ENCODE data around the gene DENND11. TPM values are rescaled to one million over a fixed set of nuclear protein-coding genes. Genes with fewer than 3 reads are reported as not detected.

DENND11 gene
- total and polyA plus RNA-seq, 9 of the 15 experiments (the other 6 are each of a cell fraction or from before 2014, with no cell fraction given) = 0.07 to 1.1 (median 0.36) TPM

GRCh38 chr7:141700848-141701371 lies 1.1 kb downstream of the DENND11 start:
- Histone ChIP-seq H3K4me3 (no peak overlapping the region), H2AFZ (ENCODE audit: low read depth, low read length) (no peak overlapping the region), H3K9ac (ENCODE audit: insufficient read depth in 1 of 2, low read depth in 2 of 2, low read length in 2 of 2) (no peak overlapping the region), H3K4me1 (replicated peaks in 1 of 2; ENCODE audit: control insufficient read depth in 2 of 2, insufficient read depth in 2 of 2, low read length in 2 of 2) (peaks cover 0 to 10% of the 10 kb centered on the region in 2 experiments; a peak in 2 of 5 replicates), H3K9me1 (ENCODE audit: control insufficient read depth, insufficient read depth, low read length) (no peaks in the 10 kb centered on the region), H3K27me3 (ENCODE audit: control insufficient read depth in 2 of 2, insufficient read depth in 2 of 2, low read length in 2 of 2) (peaks cover 51 to 59% of the 10 kb centered on the region in 2 experiments), H3K9me3 (replicated peaks; ENCODE audit: control insufficient read depth, insufficient read depth, low read depth, low read length) (no peaks in the 10 kb centered on the region), H3K36me3 (ENCODE audit: control insufficient read depth, insufficient read depth, low read length) (no peaks in the 10 kb centered on the region), H4K20me1 (replicated peaks; ENCODE audit: control insufficient read depth, insufficient read depth, low read length) (no peaks in the 10 kb centered on the region; the same call in none of the 2 replicates), H3K4me2 (ENCODE audit: insufficient read depth, low read length) (no peak overlapping the region), H3K79me2 (ENCODE audit: control insufficient read depth, insufficient read depth, low read length) (no peaks in the 10 kb centered on the region), H3K27ac (ENCODE audit: extremely low read depth, low read depth, low read length) (no peak overlapping the region)
- TF ChIP-seq CBX5 (IDR thresholded peaks at IDR 0.05; ENCODE audit: borderline replicate concordance, low read depth) = no peak
- no peak for TF ChIP-seq CBFB (CRISPR knock-in tag; IDR thresholded peaks at IDR 0.05)
- no peak for TF ChIP-seq XRCC4 (IDR thresholded peaks at IDR 0.05; ENCODE audit: extremely low read depth, insufficient read depth, insufficient read length)
- TF ChIP-seq TEAD2 (tag; IDR thresholded peaks at IDR 0.05) = no peak
- TF ChIP-seq ZNF146 (CRISPR knock-in tag; IDR thresholded peaks at IDR 0.05; ENCODE audit: unreplicated experiment) = no peak
- TF ChIP-seq PREB (CRISPR knock-in tag; IDR thresholded peaks at IDR 0.05) = no peak
- TF ChIP-seq MBD1 (CRISPR knock-in tag; IDR thresholded peaks at IDR 0.05) = no peak
- TF ChIP-seq FOXO4 (CRISPR knock-in tag; IDR thresholded peaks at IDR 0.05) = no peak
- FAIRE-seq = no peak
- in situ Hi-C loops (cut with MboI) = no loop called here
- ATAC-seq = no peak
- CTCF ChIA-PET (ENCODE audit: low intra/inter-chr PET ratio) = no interaction called here
- intact Hi-C loops (cut with micrococcal nuclease) = no loop called here
- POLR2A ChIA-PET = interaction anchor here (0.7 to 1.4 kb wide), 4 partner anchors 24 to 658 kb away, joined by 3 to 5 read pairs (median 4); partner anchors contain the start of gene SSBP1
- DNase-seq (ENCODE audit: extremely low read depth in 1 of 4, low spot score in 3 of 4) = no peak
- no TSS peak for BruUV-seq (replicated peaks)
- WGBS (ENCODE audit: insufficient coverage, low coverage, missing lambda C conversion rate) = 19% methylated on average over 17 of the region's 20 CpGs
